ENCODE measurements around the gene SLC8B1.
"Not testable (repeated sequence)": the region's sequence is repeated elsewhere in the genome, so short reads cannot be mapped to it uniquely, and the experiment has no call there.

Gene SLC8B1

DNA sequence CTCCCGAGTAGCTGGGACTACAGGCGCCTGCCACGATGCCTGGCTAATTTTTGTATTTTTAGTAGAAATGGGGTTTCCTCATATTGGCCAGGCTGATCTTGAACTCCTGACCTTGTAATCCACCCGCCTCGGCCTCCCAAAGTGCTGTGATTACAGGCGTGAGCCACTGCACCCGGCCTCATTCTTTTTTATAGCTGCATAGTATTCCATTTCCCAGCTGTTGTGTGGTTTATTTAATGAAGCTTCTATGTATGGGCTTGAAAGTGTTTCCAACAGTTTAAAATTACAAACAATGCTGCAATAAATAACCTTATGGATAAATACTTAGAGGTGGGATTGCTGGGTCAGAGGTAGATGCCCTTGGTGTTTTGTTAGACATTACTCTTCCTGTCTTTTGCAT lies 19.3 kb upstream of the SLC8B1 start:
- DNase-seq, result not testable (repeated sequence)

DNA sequence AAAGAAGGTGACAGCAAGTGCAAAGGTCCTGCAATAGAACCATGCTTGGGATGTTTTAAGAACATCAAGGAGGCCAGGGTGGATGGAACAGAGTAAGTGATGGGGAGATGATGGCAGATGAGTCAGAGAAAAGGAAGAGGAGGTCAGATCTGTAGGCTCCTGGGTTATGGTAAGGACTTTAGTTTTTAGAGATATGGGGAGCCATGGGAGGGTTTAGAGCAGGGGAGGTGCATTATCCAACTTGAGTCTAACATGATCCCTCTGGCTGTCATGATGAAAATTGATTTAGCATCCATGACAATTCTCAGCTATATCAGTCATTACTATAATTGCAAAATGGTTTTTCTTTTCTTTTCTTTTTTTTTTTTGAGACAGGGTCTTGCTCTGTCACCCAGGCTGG lies 16.2 kb upstream of the SLC8B1 start:
- no peak for DNase-seq

DNA sequence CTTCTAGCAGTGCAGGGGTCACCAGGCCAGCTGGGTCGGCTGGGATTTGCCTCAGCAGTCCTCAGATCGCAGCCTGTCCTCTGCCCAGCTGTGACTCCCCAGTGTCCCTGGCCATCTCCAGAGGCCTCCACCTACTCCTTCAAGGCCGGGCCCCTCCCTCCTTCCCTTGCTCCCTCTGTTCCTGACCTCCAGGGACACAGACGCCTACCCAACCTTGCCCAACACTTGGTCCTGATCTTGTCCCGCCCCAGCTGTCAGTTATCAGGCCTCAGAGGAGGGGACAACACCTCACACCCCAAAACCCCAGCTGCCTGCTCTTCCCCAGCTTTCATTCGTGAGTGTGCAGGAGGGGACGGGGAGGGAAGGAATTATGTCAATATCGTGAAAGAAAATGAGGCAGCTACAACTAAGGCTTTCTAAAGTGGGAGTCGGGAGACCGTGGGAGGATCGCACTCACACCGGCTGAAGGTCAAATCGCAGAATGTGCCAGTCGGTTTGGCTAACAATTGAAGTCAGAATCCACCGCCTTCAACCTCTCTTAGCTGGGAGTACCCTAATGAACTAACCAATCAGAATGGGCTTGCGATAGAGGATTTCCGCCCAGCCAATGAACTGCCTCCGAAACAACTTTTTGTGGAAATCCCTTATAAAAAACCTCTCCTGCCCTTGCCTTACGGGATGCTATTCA lies 14.1 kb upstream of the SLC8B1 start:
- no peak for DNase-seq

DNA sequence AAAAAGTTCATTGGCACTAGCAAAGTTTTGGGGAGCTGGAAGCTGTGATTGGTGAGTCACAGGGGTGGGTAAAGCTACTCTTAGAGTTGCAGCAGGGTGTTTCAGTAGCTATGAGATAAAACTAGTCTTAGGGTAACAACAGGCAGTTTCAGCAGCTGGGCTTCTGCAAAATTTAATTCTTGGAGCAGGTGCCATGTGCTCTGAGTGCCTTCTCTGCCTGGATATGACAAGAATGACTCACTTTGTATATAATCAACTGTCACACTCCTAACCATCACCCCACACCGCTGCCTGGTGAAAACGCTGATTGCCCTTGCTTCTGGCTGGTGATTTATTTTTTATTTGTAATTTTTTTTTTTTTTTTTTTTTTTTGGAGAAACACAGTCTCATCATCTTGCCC lies 13.0 kb upstream of the SLC8B1 start:
- no peak for DNase-seq

DNA sequence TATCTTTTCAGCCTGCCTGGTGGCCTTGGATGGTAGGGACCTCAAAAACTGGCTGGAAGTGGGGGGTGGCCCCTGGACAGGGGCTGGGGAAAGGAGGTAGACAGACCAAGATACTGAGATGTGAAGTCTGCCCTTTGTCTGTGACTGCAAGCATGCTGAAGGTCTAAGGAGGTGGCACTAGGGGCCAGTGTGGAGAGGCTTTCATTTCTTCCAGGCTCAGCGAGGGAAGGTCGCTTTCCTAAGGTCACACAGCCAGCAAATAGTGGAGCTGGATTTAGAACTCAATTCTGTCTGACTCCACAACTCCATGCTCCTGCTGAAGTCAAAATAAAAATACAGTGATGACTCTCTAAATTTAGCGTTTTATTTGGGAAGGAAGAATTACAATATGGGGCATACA lies 12.2 kb upstream of the SLC8B1 start:
- DNase-seq, result no peak

DNA sequence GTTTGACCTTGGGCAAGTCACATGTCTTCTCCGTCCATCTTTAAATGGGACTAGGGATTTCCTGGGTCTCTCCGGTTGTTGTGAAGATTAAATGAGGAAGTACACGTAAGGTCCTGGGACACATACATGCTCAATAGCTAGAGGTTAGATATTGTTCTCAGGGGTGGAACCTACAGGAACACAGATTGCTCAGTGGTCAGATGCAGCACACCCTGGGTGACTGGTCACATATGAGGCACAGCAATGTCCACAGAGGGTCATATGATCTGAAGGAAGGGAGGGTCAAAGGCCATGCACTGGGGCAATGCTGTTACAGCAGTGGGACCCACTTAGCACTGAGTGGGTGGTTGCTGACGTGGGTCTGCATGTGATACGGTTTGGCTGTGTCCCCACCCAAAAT lies 11.4 kb upstream of the SLC8B1 start:
- DNase-seq, result no peak

DNA sequence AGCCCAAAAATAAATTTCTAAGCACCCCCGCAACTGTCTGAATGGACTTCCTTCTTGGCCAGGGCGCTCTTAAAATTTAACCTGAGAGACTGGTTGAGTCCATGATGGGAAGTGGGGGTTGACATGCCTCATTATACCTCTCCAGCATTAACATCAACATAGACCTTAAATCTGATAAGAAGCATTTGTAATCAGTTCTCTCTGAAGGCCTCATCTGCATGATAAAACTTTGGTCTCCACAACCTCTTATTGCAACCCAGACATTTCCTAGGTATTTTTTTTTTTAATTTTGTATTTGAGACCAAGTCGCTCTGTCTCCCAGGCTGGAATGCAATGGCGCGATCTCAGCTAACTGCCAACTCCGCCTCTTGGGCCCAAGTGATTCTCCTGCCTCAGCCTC lies 10.4 kb upstream of the SLC8B1 start:
- DNase-seq, result no peak

DNA sequence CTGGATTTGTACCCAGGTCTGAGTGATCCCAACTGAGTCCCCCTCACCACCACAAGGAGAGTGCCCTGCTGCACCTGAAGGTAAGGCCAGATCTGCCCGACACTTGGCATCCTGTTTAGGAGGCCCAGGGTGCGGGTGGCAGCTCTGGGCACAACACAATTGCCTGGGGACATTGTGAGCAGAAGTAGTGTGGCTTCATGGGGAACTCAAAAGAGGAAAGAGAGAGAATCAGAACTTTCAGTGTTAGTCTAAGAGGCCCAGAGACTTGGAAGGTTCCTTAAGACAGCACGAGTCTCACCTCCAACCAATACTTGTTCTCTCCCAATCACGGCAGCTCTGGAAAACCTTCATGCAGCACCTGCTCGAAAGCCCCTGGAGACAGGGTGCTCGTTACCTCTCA lies 6.6 kb upstream of the SLC8B1 start:
- DNase-seq, result no peak

DNA sequence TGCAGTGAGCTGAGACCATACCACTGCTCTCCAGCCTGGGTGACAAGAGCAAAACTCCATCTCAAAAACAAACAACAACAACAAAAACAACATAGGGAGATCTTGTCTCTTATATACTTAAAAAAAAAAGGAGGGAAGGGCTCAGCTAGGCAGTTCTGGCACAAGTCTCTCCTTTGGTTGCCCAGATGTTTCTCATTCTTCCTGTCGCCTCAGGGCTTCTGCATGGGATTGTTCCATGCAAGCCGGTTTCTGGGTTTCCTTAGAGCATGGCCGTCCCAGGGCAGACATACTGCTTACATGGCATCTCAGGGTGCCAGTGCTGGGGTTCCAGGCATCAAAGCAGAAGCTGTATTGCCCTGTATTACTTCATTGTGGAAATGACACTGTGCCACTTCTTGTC lies 5.2 kb upstream of the SLC8B1 start:
- DNase-seq, result no peak

DNA sequence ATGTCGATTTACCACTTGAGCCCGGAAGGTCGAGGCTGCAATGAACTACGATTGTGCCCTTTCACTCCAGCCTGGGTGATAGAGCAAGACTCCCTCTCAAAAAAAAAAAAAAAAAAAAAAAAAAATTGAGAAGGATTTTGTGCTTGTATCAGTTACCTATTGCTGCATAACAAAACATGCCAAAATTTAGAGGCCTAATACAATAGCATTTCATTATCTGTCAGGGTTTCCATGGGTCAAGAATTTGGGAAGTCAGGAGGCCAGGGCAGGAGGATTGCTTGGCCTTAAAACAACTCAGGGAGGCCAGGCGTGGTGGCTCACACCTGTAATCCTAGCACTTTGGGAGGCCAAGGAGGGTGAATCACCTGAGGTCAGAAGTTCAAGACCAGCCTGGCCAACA lies 4.6 kb upstream of the SLC8B1 start:
- no peak for DNase-seq

DNA sequence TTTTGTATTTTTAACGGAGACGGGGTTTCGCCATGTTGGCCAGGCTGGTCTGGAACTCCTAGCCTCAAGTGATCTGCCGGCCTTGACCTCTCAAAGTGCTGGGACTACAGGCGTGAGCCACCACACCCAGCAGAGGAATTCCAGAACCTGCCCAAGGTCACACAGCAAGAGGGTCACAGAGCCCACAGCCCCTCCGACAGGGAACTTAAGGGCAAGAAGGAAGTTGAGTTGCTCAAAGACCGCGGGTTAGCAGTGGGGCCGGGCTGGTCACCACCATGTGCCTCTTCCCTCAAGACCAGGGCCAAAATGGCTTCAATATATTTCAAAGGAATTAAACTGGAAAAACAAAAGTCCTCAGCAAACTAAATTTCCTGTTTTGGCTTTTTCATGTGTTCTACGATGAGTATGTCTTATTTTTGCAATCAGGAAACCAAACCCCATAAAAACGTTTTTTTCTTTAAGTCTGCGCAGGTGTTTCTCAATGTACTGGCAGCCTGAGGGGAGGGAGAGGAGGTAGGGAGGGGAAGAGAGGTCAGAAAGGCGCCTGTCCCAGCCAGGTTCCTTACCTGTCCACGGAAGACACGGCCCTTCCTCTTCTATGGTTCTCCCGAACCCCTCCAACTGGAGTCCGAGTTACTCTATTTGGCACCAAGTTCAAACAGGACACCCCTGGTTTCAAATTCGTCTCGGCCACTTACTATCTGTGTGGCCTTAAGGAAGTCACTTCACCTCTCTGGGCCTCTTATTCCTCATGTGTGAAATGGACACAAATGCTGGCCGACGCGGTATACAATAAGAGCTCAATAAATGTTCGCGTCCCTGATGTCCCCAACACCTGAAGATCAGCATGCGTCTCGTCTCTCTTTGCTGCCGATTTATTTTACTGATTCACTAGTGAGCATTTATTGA lies 778 bp downstream of the SLC8B1 start:
- no peak for DNase-seq

DNA sequence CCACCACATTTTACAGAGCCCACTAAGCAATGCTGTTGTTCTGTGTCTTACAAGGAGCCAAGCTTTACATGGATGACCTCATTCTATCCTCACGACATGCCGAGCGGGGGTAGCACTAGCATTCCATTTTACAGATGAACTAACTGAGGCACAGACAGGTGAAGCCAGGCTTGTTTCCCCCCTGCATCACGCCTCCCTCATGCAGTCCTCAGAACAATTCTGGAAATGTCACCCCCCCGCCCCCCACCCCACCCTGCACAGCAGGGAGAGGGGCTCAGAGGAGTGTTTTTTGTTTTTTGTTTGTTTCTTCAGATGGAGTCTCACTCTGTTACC lies 1.5 kb downstream of the SLC8B1 start:
- no peak for DNase-seq

DNA sequence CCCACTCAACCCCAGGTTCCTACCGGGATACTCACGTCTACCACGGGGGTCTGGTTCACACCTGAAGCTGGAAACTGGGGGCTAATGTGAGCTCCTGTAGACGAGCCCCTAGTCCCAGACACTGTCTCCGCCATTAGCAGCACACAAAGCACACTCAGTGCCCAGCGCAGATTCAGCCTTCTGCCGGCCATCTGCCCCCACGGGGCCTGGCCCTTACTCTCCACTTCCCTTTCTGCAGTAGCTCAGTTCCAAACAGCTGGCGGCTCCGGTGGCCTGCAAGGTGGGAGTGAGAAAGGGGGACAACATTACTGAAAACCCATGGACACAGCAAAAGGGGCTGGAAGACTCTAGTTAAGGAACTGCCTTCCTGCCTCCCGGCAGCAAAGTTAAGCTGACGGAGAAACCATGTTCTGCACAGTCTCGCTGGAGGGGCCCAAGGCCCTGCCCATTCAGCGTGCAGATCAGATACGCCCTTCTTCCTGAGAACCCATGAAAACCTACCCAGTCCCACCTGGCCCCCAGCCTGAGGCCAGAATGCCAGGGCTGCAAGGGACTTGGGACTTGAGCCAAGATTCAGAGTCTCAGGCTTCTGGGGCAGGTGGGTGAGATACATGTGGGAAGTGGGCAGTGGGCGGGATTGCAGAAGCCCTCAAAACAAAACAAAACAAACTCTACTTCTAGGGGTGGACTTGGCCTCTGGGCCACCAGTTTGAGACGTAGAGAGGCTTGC lies 2.1 kb downstream of the SLC8B1 start:
- DNase-seq, result no peak

DNA sequence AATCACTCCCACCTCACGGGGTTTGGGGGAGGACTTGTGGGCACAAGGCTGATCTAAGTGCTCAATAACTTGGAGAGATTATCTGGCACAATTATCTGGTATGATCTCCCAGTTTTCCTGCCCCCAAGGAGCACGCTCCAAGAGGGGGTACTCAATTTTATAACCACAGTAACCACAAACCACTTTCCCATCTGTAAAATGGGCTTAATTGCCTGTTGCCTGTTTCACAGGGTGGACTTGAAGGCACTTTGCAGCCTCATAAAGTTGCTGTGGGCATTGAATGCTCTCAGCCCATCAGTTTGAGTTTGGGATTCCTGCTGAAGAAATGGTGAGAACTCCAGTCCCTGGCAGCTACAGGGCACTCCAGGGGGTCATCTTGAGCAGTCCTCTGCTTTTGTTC lies 4.4 kb downstream of the SLC8B1 start:
- DNase-seq, result no peak

DNA sequence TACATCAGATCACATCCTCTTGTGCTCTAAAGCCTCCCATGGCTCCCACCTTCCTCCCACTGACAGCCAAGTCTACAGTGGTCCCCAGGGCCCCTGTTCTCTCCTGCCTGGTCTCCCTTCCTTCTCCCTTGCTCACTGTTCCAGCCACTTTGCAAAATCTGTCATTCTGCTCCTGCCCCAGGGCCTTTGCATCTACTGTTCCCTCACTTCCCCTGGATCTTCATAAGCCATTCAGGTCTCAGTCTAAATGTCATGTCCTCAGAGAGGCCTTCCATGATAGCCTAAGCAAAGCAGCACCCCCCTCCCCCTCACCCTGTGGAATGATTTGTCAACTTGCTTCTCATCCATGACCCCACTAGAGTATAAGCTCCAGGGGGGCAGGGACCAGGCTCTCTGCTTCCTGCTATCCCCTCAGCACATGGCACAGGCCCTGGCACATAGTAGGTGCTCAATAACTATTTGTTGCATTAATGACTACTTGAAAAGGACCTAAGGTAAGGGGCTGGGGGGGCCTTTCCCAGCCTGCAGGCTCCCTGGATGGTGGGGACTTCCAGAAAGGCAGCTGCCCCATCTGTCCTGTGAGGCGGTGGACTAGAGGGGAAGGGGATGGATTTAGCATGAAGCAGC lies 5.0 kb downstream of the SLC8B1 start:
- DNase-seq, result no peak

DNA sequence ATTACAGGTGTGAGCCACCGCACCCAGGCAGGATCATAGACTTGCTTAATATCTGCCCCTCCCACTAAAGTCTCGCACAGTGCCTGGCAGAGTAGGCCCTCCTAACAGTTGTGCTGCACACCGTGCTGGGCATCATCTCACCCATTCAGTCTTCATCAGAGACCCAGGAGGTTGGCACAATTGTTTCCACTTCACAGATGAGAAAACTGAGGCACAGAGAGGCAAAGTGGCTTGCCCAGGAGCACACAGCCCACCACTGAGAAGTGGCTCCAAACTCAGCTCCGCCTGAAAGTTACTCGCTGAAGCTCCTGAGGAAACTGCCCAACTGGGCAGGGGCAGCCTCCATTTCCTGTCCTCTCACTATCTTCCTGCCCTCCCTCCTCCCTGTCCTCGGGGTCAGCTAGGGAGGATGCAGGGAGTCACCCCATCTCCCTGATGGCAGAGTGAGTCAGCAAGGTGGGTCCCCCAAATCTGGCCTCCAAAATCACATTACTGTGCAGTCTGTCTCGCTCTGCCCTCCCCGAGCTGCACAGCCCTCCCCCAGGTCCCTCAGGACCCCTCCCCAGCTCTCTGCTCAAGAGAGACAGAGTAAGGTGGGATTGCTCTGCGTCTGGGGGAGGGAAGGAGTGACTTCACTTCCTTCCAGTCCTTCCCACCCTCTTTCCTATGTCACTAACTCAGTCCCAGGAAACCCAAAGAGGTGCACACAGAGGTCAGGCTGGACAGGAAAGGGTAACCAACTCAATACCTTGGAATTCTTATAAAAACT lies 5.7 kb downstream of the SLC8B1 start:
- DNase-seq, result no peak

DNA sequence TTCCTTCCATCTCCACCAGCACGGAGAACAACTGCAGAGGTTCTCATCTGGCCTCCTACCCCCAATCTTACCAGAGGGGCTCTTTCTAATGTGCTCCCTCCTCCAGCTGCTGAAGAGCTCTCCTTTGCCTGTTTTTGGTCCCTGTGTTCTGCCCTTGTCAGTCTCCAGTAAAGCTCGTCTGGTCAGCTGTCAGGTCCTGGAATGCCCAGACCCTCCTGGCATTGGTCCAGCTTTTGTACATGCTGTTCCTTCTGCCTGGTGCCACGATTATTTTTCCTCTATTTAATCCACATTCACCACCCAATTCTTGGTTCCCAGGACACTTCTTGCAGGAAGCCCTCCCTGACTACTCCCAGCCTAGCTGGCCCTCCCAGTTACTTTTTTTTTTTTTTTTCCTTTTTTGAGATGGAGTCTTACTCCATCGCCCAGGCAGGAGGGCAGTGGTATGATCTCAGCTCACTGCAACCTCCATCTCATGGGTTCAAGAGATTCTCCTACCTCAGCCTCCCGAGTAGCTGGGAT lies 6.5 kb downstream of the SLC8B1 start:
- no peak for DNase-seq

DNA sequence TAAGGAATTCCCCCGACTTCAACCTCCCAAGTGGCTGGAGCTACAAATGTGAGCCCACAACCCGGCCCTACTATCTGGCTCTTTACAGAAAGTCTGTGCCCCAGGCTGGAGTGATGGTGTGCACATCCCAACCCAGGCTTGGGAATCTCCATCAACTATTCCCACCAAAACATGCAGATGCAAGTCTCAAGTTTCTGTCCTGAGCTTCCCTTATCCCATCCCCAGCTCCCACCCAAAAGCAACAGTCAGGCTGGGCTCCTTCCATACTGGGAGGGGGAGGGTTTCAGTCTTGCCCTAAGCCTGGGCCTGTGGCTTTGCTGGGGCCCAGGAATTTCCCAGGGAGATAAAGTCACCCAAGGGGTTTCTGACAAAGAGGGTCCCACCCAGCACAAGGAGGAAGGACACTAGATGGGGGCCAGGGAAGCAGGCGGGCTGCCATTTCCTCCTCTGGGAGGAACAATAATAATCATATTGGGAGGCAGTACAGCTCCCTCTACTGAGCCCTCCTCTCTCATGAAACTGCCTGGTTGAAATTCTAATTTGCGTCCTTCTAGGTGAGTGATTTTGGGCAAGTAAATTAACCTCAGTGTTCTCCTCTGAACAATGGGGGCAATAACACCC lies 8.0 kb downstream of the SLC8B1 start:
- DNase-seq, result no peak

DNA sequence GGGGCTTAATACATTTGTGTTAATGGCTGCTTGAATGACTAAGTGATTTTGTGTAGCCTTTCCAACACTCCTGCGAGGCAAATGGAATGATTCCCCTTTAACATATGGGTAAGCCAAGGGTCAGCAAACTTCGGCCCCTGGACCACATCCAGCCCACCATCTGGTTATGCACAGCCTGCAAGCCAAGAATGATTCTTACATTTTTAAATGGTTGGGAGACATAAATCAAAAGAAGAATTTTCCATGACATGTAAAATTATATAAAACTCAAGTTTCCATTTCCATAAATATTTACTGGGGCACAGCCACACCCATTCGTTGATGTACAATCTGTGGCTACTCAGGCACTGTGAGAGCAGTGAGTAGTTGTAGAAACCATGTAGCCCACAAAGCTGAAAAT lies 9.0 kb downstream of the SLC8B1 start:
- no peak for DNase-seq

DNA sequence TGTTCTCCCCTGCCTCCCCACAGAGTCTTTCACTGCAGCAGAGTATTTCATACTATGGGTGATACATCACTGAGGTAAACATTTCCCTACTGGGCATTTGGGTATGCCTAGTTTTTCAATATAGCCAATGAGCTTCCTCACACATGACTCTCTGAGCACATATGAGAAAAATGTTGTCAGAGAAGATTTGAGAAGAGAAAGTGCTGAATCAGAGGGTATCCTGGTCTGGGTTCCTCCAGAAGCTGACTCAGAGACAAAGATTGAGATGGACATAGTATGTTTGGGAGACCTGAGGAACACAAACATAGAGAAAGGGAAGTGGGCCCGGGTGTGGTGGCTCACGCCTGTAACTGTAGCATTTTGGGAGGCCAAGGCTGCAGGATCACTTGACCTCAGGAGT lies 12.6 kb downstream of the SLC8B1 start:
- DNase-seq, result no peak

DNA sequence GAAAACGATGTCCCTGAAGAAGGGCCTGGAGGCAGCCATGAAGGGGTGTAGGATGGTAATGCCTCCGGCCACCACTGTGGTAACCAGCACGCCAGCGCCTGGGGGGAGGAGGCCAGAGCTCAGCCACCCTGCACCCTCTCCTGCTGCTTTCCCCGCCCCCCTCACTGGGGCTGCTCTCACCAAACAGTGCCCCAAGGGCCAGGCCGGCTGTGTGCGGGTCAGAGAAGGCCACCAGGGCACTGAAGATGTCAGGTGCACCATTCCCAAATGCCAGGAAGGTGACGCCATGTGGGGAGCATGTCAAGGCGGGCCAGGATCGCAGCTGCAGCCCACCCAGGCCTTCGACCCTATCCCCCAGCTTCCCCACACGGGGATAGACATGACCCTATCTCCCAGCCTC lies 14.5 kb downstream of the SLC8B1 start:
- DNase-seq, result no peak
